ENCODE results near the gene TOMM70.

- TF ChIP-seq CTCF (IDR thresholded peaks at IDR 0.05; ENCODE audit: low read length) (no peak), EZH2 (optimal IDR thresholded peaks at IDR 0.05; ENCODE audit: low read depth, low read length) (no peak), EZH2phosphoT487 (IDR thresholded peaks at IDR 0.05; ENCODE audit: low read length) (no peak)
These were observed at the start of gene TOMM70, which contains the start of gene LNP1 for GRCh38 chr3:100400780-100401673.
